NCI-H1930 (cell line): Measurements from ENCODE around the gene RBM15B.
A peak's percentile ranks its signal among the peaks of the same experiment; 100 is the strongest.
"Not testable (repeated sequence)": the region's sequence is repeated elsewhere in the genome, so short reads cannot be mapped to it uniquely, and the experiment has no call there.

Experiments used
- DNase-seq, 2 experiments: peaks; one replicate each; lab custom pipeline; 2025; lab: John Stamatoyannopoulos, UW

The RBM15B gene

DNA sequence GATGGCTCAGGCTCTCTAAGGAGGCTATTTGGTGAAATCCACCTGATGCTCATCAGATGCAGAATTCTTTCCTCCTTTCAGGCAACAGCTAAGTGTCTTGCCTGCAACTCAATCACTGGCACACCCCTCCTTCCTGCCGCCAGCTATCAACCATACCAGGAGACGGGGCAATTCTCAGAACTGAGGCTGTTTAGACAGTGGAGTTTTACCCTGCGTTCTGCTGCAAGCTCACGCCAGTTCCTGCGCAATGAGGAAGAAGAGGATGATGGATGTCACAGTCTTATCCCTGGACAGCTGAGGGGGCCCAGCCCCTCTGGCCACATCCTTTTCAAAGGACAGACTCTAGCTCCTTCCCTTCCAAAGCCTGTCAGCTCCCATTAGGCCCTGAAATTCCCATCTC is 13.0 kb upstream of the RBM15B start:
- no peak for DNase-seq

DNA sequence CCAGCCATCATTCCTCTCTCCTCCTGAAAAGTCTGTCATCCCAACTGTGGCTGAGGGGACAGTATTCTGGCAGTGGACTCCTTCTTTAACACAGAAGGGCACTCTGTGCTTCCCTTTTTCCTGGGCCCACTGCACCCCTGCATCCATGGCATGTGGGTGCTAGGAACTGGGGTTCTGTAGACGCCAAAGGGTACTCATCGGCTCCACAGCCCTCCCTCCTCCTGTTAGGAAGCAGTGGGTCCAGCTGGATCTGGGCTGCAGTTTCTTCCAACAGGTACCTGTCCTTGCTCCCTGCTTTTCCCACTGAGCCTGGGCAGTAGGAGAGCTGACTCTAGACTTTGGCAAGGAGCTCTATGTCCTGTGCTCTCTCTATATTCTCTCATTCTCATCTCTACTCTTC is 12.4 kb upstream of the RBM15B start:
- no peak for DNase-seq

DNA sequence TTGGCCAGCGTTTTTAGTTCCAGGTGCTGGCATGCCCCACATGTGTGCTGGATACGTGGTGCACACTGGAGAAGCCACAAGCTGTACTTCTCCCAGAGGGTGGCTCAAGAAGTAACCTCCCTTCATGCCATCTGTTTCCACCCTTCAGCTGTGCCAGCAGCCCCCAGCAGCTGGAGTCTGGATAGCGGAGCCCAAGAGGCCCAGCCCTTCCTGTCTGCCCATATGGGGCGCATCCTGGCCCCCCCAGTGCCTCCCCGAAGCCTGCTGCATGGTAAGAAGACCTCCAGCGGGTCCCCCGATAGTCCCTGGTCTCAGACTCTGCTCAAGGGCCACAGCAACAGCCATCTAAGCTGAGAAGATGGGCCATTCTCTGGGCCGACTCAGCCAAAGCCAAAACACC is 11.8 kb upstream of the RBM15B start:
- DNase-seq, result no peak

DNA sequence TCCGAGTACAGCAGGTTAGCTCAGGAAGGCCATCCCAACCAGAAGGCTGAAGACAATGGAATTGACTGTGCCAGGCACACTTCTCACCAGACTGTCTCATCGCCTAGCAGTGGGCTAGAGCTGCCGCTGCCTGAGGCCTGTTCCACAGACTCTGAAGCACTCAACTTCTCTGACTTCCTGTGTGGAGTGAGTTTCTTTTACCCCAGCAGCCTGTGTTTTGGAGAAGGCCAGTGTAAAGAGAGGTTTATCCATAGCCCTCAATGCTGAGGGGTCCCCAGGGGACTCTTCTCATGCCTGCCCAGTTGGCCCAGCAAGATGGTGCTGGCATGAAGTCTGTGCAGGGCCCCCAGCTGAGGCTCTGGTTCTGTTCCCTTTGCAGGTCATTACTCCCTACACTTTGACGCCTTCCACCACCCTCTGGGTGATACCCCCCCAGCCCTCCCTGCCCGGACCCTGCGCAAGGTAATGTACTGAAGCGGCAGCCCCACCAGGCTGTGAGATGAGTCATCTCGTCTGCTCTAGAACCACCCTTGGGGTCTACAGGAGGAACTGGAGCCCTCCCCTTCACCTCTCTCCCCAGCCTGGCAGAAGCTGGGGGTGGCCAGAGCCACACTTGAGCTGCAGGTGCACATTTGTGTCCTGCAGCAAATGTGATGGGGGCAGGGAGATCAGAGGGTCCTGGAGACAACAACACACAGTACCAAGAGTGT is 11.2 kb upstream of the RBM15B start:
- DNase-seq, result no peak

DNA sequence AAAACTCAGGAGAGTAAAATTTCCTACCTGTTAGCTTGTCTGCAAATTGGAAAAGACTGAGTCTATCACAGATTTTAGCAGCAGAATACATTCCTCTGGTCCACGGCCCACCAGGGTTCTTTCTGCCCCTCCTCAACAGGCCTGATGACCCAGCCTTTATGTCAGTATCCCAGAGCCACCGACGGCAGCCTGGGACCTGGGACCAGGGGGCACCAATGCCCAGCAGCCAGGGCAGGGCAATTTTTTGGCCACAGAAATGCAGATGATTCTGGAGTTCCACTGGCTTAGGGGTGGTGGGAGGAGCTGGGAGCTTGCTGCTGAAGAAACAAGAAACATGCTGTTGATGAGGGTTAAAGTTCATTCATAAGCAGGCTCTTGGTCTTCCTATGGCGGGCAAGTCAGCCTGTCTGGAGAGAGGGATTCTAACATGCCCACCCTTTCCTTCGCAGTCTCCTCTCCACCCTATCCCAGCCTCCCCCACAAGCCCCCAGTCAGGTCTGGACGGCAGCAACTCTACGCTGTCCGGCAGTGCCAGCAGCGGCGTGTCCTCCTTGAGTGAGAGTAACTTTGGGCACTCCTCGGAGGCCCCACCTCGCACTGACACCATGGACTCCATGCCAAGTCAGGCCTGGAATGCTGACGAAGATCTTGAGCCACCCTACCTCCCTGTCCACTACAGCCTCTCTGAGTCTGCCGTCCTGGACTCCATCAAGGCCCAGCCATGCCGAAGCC is 10.3 kb upstream of the RBM15B start:
- no peak for DNase-seq

DNA sequence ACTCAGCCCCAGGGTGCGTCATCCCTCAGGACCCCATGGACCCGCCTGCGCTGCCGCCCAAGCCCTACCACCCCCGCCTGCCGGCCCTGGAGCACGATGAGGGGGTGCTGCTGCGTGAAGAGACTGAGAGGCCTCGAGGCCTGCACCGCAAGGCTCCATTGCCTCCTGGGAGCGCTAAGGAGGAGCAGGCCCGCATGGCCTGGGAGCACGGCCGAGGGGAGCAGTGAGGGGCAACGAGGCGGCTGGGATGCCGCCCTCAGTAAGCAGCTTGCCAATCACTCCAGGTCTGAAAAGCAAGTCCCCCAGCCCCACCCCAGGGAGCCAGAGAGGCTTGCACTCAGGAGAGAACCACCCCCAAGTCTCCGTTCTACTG is 9.8 kb upstream of the RBM15B start:
- DNase-seq, result no peak

DNA sequence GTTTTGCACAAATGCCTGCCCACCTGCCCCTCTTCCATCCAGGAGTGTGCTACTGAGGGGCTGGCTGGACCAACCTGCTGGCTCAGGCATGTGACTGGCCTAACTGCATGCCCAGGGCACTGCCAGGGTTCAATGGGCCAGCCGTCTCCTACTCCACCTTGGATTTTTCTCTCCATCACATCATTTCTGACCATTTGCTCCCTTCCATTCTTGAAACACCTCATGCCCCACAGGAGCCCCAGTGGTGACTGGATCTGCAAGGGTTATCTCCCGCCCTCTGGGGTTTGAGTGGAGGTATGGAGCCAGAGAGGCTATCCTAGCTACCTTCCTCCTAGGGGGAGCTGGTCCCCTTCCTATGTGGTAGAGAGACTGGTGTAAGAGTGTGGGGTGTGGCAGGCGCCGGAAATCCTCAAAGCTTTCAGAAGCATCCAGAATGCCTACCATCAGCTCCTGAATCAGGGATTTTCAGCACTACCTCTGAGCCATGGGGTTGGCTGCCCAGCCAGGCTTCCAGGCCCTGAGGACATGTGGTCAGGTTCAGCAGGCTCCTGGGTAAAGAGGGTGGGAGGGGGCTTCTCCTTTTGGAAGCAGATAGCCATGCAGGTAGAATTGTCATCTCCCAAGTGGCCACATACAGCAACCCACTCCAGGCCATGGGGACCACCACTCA is 8.9 kb upstream of the RBM15B start:
- DNase-seq, result no peak

DNA sequence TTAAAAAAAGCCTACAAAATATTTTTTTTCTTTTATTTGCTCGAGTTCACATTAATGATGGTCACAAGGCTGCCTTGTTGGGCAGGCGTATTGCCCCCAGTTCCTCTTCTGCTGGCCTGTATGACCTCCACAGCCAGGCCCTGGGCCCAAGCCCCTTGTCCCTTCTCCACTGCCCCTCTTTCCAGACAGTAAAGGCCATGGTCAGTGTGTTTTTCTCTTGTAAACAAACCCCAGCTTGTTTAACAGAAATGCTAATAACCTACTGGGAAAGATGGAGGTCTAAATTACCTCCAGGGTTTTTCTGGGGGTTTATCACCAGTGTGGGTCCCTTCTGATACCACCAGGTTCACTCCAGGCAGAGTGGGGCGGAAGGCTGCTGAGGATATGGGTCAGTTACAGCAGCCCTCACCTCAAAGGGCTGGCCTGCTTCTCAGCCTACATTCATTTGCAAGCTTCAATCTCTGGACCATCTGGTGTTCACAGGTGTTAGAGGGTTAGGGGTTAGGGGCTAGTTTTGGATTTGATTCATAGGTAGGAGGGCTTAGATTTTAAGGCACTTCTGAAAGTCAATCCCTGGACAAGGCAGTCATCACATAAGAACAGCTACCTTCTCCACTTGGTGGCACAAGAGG is 8.0 kb upstream of the RBM15B start:
- DNase-seq, result no peak

DNA sequence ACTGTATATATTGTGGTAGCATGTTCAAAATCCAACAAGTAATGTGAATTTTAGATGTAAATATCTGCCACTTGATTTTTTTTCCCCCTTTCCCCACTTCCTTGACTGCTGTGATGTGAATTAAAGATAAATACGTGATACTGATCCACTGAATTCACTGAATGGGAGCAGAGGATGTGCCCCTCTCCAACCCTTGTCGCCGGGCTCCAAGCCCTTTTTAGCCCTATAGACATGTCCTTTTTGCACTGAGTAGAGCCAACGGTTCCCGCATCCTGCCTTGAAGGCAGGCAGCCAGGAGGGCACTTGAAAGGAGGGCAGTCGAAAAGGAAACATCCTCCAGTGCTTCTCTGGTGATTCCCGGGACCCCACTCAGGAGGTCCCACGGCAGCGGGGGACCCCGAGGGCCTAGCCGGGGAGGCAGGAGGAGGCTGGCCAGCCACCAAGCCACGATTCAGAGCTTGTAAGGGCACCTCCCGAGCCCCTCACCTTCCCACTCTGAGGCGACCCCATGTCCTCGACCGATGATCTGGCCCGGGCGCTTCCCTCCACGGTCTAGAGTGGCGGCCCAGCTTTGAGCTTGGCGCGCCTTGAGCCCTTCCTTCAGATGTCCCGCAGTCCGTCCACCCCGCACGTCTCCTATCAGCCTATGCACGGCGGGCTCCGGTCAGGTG is 6.9 kb upstream of the RBM15B start:
- DNase-seq, result no peak

DNA sequence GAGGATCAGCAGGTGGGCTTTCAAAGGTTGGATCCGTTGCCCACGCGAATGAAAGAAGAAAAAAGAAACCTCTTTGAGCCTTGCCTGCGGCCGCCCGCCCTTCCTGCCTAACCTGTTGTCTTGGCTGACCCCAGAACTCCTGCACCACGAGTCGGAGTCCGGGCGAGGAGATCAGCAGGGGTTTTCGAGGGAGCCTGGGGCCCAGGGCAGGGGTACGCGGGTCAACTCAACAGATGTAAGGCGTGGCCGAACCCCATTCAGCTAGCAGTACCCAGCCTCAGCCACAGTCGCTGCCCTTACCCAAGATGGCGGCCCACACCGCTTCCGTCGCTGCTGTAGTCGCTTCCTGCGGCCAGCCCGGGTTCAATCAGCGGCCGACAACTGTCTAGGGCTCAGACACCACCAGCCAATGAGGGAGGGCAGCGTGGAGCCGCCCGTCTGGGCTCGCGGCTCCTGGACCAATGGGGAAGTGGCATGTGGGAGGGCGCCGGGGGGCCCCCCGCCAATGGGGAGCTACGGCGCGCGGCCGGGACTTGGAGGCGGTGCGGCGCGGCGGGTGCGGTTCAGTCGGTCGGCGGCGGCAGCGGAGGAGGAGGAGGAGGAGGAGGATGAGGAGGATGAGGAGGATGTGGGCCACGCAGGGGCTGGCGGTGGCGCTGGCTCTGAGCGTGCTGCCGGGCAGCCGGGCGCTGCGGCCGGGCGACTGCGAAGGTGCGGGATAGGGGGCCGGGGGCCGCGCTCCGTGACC is 6.2 kb upstream of the RBM15B start, which contains the start of gene MANF:
Gene MANF, plus strand, starts transcription at position 566 of the 748 bp plus-strand sequence. Its CDS starts 52 bp downstream, at position 618.
- peak; percentile 86 to 88 for DNase-seq

DNA sequence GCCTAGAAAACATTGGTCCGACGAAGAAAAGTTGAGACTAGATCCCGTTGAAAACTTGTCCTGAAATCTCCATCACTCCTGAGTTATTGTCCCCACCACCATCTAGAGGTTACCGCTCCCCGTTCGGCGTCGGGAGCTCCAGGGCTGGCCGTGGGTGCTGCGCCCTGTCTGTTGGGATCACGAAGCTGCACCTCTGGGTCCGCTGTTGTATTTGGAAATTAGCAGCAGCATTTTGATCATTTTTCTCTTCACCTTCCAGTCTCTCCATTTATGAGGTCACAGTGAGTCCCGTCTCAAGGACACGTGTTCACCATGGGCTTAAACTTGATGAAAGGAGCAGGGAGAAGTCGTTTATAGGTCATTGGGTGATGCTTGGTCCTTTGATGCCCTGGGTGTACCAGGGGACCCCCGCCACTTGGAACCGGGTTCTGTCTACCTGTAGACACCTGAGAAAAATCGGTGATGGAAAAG is 5.4 kb upstream of the RBM15B start:
- DNase-seq, result no peak

DNA sequence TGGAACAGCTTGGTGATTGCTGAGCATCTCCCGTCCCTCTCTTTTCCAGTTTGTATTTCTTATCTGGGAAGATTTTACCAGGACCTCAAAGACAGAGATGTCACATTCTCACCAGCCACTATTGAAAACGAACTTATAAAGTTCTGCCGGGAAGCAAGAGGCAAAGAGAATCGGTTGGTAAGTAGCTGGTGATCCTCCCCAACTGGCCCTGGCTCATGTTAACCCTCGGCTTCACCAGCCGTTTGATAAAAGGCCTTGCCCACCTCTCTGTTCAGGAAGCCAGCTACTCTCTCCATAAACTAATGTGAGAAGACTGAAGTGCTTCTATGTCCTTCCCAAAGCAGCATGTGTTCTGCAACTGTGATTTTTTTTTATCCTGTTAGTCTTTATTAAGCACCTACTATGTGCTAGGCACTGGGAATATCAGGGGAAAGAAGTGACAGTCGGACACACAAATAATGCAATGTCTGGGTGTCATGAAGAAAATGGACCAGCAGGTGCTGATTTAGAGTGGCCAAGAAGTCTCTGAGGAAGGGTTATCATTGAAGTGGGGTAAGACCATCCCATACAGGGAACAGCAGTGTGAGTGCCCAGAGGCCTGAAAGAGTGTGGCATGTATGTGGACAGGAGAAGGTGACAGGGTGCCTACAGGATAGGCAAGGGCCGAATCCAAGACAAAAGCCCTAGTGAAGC is 4.8 kb upstream of the RBM15B start:
- no peak for DNase-seq

DNA sequence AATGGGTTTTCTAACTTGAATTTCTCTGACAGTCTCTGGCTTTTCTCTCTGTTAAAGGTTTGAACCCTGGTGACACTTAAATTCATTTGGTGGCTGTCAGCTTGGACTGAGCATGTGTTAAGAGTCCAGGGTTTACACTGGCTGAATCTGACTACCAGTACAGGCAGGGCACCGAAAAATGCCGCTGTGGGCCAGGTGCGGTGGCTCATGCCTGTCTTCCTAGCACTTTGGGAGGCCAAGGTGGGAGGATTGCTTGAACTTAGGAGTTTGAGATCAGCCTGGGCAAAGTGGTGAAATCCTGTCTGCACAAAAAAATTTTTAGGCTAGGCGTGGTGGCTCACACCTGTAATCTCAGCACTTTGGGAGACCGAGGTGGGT is 4.2 kb upstream of the RBM15B start:
- DNase-seq, result no peak

DNA sequence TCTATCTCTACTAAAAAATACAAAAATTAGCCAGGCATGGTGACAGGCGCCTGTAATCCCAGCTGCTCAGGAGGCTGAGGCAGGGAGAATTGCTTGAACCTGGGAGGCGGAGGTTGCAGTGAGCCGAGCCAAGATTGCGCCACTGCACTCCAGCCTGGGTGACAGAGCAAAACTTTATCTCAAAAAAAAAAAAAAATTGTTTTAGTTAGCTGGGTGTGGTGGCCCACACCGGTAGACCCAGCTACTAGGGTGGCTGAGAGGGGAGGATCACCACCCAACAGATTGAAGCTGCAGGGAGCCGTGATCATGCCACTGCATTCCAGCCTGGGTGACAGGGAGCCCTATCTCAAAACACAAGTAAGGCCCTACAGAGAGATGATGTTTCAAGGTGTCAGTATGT is 3.8 kb upstream of the RBM15B start:
- DNase-seq, result not testable (repeated sequence)

DNA sequence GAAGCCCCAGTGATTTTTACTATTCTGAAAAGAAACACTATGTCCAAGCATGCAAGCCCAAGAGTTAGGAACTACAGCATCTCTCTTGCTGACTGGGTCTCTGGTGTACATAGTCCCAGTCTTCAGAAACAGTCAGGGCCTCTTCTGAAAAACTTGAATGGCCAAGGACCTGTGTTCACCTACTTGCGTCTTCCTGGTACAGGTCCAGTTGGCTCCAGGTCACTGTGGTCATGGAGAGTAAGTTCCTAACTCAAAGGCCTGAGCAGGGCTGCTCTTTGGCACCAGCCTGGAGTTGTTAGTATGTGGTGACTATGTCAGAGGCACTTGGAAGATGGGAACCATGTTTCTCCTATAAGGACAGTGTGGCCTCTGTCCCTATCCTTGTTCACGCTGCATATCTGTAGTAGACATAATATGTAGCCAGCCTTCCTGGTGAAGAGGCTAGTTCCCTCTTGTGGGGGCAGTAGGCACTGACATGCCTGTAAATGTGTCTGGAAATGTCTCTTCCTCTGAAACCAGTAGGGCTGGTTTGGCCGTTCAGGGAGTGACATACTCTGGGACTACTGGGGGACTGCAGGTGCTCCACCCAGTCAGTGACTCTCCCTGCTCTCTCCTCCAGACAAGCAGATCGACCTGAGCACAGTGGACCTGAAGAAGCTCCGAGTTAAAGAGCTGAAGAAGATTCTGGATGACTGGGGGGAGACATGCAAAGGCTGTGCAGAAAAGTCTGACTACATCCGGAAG is 2.6 kb upstream of the RBM15B start:
- no peak for DNase-seq

DNA sequence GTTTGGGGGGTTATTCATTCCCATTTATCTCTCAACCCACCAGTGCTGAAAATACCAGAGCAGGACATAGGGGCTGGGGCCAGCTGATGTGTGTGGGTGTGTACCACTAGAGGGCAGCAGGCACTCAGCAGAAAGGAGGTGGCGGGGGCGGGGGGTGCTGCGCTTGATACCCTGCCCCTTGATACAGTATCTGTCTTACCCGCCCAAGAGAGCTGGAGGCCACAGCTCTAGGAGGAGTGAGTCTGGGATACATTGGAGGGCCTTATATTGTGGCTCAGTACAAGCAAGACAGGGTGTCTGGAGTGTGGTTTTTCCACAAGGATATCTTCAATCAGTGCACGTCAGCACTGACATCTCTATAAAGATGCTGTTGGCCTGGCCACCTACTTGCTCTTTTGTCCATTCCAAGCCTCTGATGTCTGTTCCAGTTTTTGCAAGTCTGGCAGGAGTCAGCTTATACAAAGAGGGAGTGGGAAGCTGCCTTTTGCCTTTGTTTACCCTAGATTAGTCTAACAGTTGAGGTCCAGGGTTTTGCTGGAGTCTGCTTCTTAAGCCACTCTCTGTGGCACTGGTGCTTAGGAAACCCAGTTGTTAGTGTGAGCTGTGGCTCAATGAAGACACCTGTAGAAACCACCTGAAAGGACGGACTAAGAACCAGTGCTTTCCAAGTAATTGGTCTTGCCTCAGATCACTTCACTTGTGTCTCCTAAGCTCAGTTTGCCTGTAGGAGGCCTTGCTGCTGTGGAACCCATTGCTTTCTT is 1.5 kb upstream of the RBM15B start:
- no peak for DNase-seq

DNA sequence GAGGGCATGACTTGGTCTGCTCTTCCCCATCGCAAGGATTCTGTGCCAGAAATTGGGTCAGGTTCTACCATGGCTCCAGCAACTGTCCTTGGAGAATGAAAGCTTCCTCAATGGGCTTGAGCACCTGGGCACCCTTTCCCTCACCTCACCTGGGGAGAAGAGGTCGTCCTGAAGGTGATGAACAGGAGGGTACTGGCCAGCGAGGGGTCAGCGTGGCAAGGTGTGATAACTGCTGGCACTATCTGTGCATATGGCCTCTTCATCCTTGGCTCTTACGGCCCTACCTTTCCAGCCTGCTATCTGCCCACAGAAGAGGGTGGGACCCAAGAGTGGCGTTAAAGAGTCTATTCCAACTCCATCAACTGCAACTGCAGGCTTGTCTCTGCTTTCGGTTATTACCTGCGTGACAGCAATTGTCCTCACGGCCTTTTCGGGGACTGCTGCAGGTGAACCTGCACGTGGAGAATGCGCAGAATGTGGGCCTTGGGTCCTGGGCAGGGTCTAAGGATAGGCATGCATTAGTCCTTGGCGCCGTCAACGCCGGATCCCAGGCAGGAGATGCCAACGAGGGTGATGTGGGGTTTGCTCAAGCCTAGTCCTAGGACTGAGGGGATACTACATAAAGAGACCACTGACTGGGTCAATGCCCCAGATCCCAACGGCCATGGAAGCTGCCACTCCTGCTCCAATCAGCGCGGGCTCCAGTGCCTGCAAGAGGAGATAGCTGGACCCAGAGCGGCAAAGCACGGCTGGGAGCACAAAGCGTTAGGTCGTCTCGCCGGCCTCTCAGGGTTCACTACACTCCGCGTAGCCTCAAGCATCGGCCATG is 625 bp upstream of the RBM15B start:
- DNase-seq, result no peak
